NCI-H2029 (cell line): ENCODE measurements around the gene MKX.
A peak's percentile ranks its signal among the peaks of the same experiment; 100 is the strongest.

Source experiments
- DNase-seq: peaks from one replicate; lab custom pipeline; 2025; lab: John Stamatoyannopoulos, UW

The MKX gene

DNA sequence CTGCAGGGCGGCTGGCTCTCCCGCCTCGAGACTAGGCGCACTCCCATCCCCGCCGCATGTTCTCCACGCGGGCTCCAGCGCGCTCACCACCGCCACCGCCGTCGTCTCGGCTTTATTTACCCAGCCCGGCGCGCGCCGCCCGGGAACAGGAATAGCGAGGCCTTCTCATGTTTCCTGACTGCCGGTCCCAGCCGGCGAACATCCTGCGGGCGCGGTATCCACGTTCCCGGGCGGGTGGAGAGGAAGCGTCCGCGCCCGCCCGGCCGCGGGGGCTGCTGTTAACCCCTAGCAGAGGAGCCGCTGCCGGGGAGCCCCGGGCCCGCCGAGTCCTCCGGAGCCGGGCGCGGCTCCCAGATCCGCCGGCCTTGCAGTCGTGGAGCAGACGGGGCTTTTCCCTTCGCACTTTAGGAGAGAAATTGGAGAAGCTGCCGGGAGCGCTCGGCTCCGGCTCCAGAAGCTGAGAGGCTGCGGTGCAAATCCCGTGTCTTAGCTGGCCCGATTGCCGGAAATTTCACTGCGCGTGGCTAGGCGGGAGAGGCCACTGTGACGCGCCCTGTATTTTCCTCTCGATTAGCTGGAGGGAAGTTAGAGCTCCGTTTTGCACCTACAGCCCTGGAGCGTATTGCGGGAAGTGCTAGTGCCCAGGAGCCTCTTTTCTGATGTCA lies at the start of gene MKX:
Gene MKX, minus strand, starts transcription at position 88 of the 665 bp plus-strand sequence. CDS start 2,404 bp downstream, outside the sequence.
- peak; percentile 34 for DNase-seq

DNA sequence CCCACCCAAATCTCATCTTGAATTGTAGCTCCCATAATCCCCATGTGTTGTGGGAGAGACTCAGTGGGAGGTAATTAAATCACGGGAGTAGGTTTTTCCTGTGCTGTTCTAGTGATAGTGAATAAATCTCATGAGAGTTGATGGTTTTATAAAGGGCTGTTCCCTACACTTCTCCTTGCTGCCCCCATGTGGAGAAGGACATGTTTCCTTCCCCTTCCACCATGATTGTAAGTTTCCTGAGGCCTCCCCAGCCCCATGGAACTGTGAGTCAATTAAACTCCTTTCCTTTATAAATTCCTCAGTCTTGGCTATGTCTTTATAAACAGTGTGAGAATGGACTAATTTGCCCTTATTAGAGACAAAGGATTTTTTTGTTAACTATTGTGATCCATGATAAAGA lies 48.5 kb upstream of the MKX start:
- DNase-seq: no peak

DNA sequence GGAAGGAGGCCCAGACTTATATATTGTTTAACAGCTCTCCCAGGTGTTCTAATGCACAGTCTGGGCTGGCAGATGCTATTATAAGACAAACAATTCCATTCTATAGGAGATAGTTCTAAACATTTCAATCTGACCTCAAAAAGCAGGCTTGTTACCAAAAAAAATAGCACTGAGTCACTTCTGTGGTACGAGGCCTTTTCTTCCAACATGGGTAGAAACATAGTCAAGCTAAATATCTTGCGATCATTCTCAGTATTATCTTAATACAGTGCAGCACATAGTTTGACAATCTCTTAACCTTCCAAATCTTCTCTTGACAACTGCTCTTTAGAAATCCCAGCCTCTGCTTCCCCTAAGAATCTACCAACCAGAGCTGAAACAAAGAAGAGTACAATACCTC lies 46.6 kb upstream of the MKX start:
- DNase-seq: no peak

DNA sequence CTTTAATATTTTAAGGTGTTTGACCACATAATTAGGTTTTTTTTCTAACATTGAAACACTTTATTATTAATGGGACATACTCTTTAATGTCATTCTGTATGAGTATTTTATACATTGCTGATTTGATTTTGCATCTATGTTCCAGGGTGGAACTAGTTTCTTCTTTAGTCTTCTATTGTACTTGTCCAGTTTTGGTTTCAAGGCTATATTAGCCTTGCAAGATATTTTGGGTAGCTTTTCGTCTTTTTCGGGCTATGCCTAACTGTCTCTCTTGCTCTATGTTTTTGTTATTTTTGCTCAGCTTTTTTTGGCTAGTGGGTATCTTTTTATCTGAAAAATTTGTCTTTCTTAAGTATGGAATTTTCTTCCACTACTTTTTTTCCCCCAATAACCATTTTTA lies 38.7 kb upstream of the MKX start:
- DNase-seq: no peak

DNA sequence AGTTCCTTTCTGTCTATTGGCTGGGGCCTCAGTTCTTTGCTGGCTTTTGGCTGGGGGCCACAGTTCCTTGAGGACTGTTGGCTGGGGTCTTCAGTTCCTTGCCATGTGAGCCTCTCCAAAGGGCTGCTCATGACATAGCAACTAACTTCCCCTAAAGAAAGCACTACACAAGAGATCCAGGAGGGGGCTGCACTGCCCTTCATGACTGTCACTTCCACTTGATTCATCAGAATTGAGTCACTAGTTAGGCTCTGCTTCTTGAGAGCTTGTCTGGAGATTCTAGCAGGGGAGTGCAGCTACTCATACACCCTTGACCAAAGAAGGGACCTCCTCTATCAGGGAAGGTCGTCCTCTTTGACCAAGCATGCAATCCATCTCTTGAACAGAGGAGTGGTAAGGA lies 38.0 kb upstream of the MKX start:
- no peak for DNase-seq

DNA sequence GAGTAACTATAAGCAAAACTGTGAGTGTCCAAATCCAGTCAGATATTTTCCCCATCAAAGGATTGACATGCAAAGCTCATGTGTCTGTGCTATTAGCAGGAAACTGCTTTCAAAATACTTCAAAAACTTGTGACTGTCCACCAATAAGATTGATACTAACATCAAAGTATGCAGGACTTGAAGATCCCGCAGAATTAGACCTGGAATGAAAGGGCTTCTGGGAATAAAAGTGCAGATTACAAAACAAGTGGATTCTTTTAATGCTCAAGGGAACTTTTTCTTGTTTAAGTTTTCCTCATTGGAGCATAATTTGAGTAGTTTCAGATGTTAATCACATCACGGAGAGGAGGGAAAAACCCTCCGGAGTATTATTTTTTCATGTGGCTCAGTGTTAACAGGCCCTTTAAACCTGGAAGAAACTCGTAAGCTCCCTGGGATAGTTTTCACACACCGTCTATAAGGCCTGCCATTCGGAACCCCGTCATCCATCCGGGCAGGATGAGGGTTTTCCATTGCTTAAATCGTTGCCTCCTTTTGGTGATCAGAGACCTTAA lies 33.9 kb upstream of the MKX start:
- DNase-seq: no peak

DNA sequence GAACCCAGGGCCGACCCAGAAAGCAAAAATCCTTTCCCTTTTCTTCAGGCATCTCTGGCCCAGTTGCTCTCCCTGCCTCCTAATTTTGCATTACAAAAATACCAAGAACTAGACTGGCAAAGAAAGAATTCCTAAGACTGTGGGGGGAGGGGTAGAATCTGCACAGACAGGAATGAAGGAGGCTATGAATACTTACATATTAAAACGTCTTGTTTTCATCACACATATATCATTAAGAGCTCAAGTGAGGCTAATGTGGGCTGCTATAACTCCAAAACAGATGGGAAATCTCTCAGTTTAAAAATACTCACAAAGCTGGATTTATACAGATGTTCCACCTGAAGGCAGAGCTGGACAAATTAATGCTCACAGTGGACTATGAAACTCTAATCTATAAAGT lies 29.2 kb upstream of the MKX start:
- DNase-seq: no peak

- no peak for DNase-seq
Measured at GRCh38 chr10:27771231-27771630, 25.6 kb upstream of the MKX start.

DNA sequence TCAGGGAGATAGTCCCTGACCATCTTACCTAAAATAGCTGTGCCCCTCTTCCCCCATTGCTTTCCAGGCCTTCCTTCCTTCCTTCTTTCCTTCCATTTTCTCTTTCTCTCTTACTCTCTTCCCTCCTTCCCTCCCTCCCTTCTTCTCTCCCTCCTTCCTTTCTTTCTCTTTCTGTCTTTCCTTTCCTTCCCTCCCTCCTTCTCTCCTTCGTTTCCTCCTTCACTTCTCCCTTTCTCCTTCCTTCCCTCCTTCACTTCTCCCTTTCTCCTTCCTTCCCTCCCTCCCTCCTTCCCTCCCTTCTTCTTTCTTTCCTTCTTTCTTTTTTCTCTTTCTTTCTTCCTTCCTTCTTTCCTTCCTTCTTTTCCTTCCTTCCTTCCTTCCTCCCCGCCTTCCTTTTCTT lies 24.6 kb upstream of the MKX start:
- DNase-seq: no peak

DNA sequence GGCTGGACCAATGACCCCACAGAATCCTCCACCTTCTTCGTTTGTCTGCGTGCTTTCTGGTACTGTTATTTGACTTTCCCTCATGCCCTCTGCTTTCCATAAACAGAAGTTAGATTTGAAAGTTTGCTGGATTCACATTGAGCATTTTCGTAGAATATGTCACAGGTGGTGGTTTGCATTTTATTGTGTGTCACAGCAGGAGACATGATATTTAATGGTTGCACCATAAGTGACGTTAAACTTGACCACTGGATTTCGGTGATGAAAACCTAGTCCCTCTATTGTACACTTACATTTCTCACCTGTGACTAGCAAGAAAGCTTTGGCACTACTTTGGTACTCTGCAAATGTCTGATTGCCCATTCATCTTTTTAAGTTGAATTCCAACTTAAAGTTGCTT lies 15.2 kb upstream of the MKX start:
- DNase-seq: no peak

DNA sequence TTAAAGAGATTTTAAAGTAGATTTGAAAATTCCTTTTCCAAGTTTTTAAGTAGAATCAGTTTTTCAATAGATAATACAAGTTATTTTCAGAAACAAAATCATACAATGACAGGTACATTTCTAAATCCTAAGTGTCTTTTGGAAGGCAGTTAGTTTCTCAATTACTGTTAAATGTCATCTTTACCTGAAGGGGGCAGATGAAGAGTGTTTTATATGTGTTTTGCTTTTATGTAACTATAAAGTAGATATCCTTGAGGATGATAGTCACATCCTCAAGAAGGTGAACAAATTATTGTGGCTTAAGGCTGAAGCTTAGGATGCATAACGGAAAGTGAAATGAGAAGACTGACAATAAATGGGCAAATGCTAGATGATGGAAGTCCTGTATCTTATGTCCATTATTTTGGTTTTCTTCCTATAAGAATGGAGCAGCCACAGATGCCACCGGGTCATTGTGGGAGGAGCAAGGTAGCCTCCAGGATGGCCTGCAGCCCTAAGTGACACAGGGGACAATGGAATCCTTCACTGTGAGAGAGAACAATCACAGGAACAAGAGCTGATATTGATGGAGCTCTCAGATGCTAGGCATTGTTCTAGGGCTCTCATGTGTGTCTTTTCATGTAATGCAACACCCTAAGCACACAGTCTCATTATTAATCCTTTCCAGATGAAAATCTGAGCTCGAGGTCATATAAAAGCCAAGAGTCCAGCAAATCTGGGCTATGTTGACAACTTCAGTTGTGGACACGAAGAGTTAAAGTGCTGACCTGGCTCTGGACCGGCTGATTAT lies 14.1 kb upstream of the MKX start:
- no peak for DNase-seq

GRCh38 chr10:27752673-27753237 lies 7.1 kb upstream of the MKX start:
- DNase-seq: no peak

GRCh38 chr10:27748601-27749000 lies 3.0 kb upstream of the MKX start:
- no peak for DNase-seq

GRCh38 chr10:27747096-27747451 lies 1.5 kb upstream of the MKX start:
- DNase-seq: no peak

- no peak for DNase-seq
Measured at GRCh38 chr10:27746397-27747095, 927 bp upstream of the MKX start.

DNA sequence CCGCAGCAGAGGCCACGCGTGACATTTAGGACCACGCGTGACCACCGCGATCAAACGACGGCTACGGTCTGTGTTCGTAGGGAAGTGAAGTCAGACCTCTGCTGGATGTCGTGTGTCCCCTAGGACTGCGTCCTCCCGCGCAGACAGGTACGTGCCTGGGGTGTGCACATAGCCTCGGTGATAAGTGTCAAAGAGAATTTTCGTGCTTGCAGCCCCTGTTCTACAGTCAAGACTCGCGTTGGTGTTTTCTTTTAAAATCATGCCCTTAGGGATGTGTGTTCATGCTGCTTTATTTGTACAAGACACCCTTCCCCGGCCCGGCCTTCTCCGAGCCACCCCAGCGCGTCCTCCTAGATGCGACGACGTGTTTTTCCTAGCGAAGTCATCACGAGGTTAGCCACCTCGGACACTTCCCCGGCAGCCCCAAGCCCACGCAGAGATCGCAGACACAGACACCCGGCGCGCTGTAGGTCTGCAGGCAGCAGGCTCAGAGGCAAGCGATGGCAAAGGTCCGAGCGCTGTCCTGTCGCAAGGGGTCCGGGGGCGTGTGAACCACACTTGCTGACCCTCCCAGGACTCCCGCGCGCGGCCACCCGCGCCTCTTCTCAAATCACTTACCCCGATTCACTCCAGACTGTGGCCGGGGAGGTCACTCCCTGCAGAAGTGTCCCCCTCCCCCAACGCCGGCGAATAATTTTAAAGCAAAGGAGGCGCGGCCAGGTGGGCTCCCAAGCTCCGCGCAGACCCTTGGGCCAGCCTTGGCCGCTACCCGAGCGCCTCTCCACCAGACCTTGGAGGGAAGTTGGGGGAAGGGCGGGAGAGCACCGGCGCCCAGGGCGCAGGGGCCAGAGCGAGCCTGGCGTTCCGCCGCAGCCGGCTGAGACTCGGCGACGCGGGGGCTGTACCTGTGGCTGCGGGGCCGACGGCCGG lies 552 bp downstream of the MKX start:
- DNase-seq: no peak

GRCh38 chr10:27743877-27744801 lies 1.5 kb downstream of the MKX start:
- DNase-seq: no peak

DNA sequence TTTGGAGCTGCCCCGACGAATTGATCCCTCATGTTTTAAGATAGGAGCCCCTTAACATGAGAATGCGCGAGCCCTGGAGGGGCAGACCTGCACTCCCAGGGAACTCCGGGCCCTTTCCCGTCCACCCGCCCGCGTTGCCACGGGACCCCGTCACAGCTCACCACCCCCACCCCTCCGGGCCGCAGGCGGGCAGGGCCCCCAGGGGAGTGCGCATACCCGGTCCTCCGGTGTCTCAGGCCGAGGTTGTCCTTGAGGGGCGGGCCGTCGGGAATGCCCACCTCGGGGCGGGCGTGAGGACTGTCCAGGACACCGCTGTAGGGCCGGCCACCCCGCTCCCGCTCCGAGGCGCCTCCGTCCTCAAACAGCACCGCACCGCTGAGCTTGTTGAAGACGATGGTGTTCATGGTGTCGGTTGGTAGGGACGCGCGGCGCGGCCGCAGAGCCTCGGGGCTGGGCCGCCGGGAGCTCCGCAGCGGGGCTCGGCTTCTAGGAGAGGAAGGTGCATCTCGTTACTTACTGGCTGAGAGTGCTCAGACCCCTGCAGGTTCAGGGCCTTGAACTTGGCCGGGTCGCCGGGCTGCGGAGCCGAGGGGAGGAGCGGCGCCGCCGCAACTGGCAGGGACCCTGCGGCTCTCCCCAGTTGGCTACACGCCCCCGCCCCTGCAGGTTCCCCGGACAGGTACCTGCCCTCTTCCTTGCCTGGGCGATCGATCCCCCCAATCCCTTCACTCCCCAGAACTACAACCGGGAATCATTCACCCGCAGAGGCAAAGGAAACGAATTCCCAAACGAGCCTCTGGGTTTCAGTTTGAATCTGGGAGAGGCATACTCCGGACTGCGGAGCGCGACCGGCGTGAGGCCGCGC lies 2.4 kb downstream of the MKX start:
- DNase-seq: no peak
